Fibroblast of lung (primary cell): ENCODE measurements around the gene KRTAP16-1. TPM values are rescaled to one million over a fixed set of nuclear protein-coding genes. Genes with fewer than 3 reads are reported as not detected.
A peak's percentile ranks its signal among the peaks of the same experiment; 100 is the strongest.

Experiments
- DNase-seq, 2 donors: peaks; one replicate each; pipeline versions ENCODE4 v3.0.0 to v3.0.0-alpha.2; 2010; ENCODE audit warnings: low read depth in 2 of 2
- H2AFZ ChIP-seq: 2 replicates; pipeline ENCODE4 v1.5.1; 2012; ENCODE audit warnings: low read length, control low read depth, inconsistent platforms
- H3K27ac ChIP-seq: 2 replicates; pipeline ENCODE4 v1.5.1; 2011; ENCODE audit warnings: low read length, control low read depth; ENCODE audit not compliant: insufficient read depth
- H3K27me3 ChIP-seq: 2 replicates; pipeline ENCODE4 v1.5.1; 2011; ENCODE audit warnings: mild to moderate bottlenecking, low read length; ENCODE audit not compliant: control insufficient read depth, insufficient read depth
- H3K36me3 ChIP-seq: 2 replicates; pipeline ENCODE4 v1.5.1; 2011; ENCODE audit warnings: low read length; ENCODE audit not compliant: control insufficient read depth, insufficient read depth
- H3K4me1 ChIP-seq: 2 replicates; pipeline ENCODE4 v1.5.1; 2011; ENCODE audit warnings: low read length; ENCODE audit not compliant: control insufficient read depth, insufficient read depth; ENCODE audit errors: extremely low read depth
- H3K4me2 ChIP-seq: 2 replicates; pipeline ENCODE4 v1.5.1; 2011; ENCODE audit warnings: low read length, control low read depth; ENCODE audit not compliant: insufficient read depth; ENCODE audit errors: extremely low read depth
- H3K4me3 ChIP-seq, 4 experiments: fragments of 200-600 bp in 1 of 4; sonication (generic) in 1 of 4; replicated peaks in 1 of 4; 2 replicates each; pipeline ENCODE4 v1.5.1; 2011 to 2016; ENCODE audit warnings: low read length in 4 of 4, low read depth in 3 of 4, mild to moderate bottlenecking in 3 of 4, control low read depth in 2 of 4, inconsistent platforms in 1 of 4, mixed read lengths in 1 of 4; ENCODE audit not compliant: insufficient read depth in 1 of 4; ENCODE audit errors: control extremely low read depth in 1 of 4
- H3K79me2 ChIP-seq: 2 replicates; pipeline ENCODE4 v1.5.1; 2012; ENCODE audit warnings: mild to moderate bottlenecking, low read length, inconsistent platforms; ENCODE audit not compliant: control insufficient read depth, insufficient read depth
- H3K9ac ChIP-seq: 2 replicates; pipeline ENCODE4 v1.5.1; 2011; ENCODE audit warnings: mild to moderate bottlenecking, low read length, control low read depth; ENCODE audit not compliant: insufficient read depth
- H3K9me3 ChIP-seq: 2 replicates; pipeline ENCODE4 v1.5.1; 2012; ENCODE audit warnings: low read depth, low read length; ENCODE audit not compliant: control insufficient read depth, insufficient read depth
- H4K20me1 ChIP-seq: 2 replicates; pipeline ENCODE4 v1.5.1; 2011; ENCODE audit warnings: low read length; ENCODE audit not compliant: control insufficient read depth, insufficient read depth; ENCODE audit errors: extremely low read depth
- EZH2 ChIP-seq: IDR thresholded peaks from 2 replicates; pipeline ENCODE4 v1.5.1; 2012; ENCODE audit warnings: low read length, control low read depth, mild to moderate bottlenecking; ENCODE audit errors: missing control alignments
- polyA plus RNA-seq, 2 donors: library from polyadenylated mRNA; depleted of rRNA in 1 of 2; stranded (reverse) in 1 of 2; unstranded in 1 of 2; fragments of >200 nt; gene quantifications; 2 replicates each; pipeline ENCODE4 v1.2.1, GENCODE V29; 2011 to 2012; ENCODE audit warnings: missing spikeins in 1 of 2
- total RNA-seq: library from RNA; depleted of rRNA; stranded (reverse); fragments of >200 nt; gene quantifications from 2 replicates; pipeline ENCODE4 v1.2.1, GENCODE V29; 2014
- TF ChIP-seq, protein P1 (sequence below), 2 donors: IDR thresholded peaks in 1 of 2; conservative IDR thresholded peaks in 1 of 2; 1 replicate in 1 of 2; 2 replicates in 1 of 2; pipeline ENCODE4 v1.5.1; 2011 to 2012; ENCODE audit warnings: low read length in 2 of 2, control low read depth in 1 of 2, inconsistent platforms in 1 of 2, low read depth in 1 of 2, mild to moderate bottlenecking in 1 of 2

Gene KRTAP16-1
- total and polyA plus RNA-seq, 2 donors (not counting 1 experiment from before 2014, with no cell fraction given), result not detected

DNA sequence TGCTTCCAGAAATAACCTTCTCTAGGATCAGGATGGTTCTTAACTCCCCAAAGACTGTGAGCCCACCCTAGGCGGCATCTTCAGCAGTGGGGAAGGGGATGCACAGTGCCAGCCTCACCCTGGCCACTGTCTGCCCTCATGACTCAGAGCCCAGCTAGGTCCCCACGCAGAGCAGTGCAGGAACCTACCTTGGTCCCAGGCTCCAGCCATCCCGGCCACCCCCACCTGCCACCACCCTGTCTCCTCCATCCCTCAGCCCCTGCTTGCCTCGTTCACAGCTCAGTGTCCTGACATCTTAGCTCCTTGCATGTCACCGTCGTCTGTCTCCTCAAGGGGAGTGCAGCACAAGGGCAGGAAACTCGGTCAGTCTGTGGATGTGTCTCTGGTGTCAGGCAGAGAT lies 22.5 kb upstream of the KRTAP16-1 start:
- peaks cover 4% of the 10 kb centered on the region for H3K27me3 ChIP-seq
- no peak for DNase-seq
- no peak overlapping the region for H3K4me3 ChIP-seq
- H3K9ac ChIP-seq, result no peak overlapping the region
- no peak for TF ChIP-seq EZH2
- TF ChIP-seq, protein P1, sequence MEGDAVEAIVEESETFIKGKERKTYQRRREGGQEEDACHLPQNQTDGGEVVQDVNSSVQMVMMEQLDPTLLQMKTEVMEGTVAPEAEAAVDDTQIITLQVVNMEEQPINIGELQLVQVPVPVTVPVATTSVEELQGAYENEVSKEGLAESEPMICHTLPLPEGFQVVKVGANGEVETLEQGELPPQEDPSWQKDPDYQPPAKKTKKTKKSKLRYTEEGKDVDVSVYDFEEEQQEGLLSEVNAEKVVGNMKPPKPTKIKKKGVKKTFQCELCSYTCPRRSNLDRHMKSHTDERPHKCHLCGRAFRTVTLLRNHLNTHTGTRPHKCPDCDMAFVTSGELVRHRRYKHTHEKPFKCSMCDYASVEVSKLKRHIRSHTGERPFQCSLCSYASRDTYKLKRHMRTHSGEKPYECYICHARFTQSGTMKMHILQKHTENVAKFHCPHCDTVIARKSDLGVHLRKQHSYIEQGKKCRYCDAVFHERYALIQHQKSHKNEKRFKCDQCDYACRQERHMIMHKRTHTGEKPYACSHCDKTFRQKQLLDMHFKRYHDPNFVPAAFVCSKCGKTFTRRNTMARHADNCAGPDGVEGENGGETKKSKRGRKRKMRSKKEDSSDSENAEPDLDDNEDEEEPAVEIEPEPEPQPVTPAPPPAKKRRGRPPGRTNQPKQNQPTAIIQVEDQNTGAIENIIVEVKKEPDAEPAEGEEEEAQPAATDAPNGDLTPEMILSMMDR (conservative IDR thresholded peaks at IDR 0.05 in 1 of 2, IDR thresholded peaks at IDR 0.05 in 1 of 2; ENCODE audit: low read depth in 1 of 2, low read length in 2 of 2), result no peak
- H3K9me3 ChIP-seq, result no peaks in the 10 kb centered on the region
- H3K4me1 ChIP-seq, result no peaks in the 10 kb centered on the region
- no peaks in the 10 kb centered on the region for H4K20me1 ChIP-seq
- no peak overlapping the region for H2AFZ ChIP-seq
- no peak overlapping the region for H3K27ac ChIP-seq
- no peak overlapping the region for H3K4me2 ChIP-seq
- H3K79me2 ChIP-seq, result no peaks in the 10 kb centered on the region
- no peaks in the 10 kb centered on the region for H3K36me3 ChIP-seq

- Histone ChIP-seq H3K9me3 (no peaks in the 10 kb centered on the region), H4K20me1 (no peaks in the 10 kb centered on the region), H3K27me3 (no peaks in the 10 kb centered on the region), H2AFZ (peak overlapping the region; percentile 35), H3K36me3 (no peaks in the 10 kb centered on the region), H3K27ac (no peak overlapping the region), H3K9ac (no peak overlapping the region), H3K4me2 (no peak overlapping the region), H3K4me3 (no peak overlapping the region), H3K79me2 (no peaks in the 10 kb centered on the region), H3K4me1 (no peaks in the 10 kb centered on the region)
- DNase-seq, result peak; percentile 33 to 39
- TF ChIP-seq, protein P1 (conservative IDR thresholded peaks at IDR 0.05 in 1 of 2, IDR thresholded peaks at IDR 0.05 in 1 of 2; ENCODE audit: low read depth in 1 of 2, low read length in 2 of 2), result peak; percentile 79 to 83
- no peak for TF ChIP-seq EZH2
Observed at GRCh38 chr17:41329279-41329948, 20.3 kb upstream of the KRTAP16-1 start.

- no peak overlapping the region for H3K9ac ChIP-seq
- no peak for DNase-seq
- H3K4me1 ChIP-seq, result no peaks in the 10 kb centered on the region
- no peaks in the 10 kb centered on the region for H4K20me1 ChIP-seq
- H2AFZ ChIP-seq, result no peak overlapping the region
- no peak overlapping the region for H3K4me3 ChIP-seq
- H3K27me3 ChIP-seq, result no peaks in the 10 kb centered on the region
- no peak overlapping the region for H3K27ac ChIP-seq
- H3K36me3 ChIP-seq, result no peaks in the 10 kb centered on the region
- no peaks in the 10 kb centered on the region for H3K9me3 ChIP-seq
- H3K79me2 ChIP-seq, result no peaks in the 10 kb centered on the region
- TF ChIP-seq, protein P1 (conservative IDR thresholded peaks at IDR 0.05 in 1 of 2, IDR thresholded peaks at IDR 0.05 in 1 of 2; ENCODE audit: low read depth in 1 of 2, low read length in 2 of 2), result no peak
- no peak overlapping the region for H3K4me2 ChIP-seq
Observed at GRCh38 chr17:41328207-41328606, 19.1 kb upstream of the KRTAP16-1 start.
